ENCODE results near the gene KRTAP4-5. TPM values are rescaled to one million over a fixed set of nuclear protein-coding genes. Genes with fewer than 3 reads are reported as not detected.
"Not testable (repeated sequence)": the region's sequence is repeated elsewhere in the genome, so short reads cannot be mapped to it uniquely, and the experiment has no call there.

The KRTAP4-5 gene
- total RNA-seq (2014; rRNA removed; shearing (Covaris generic); ENCODE audit: low replicate concordance) = not detected in 2 replicates

GRCh38 chr17:41149652-41149985, at the start of gene KRTAP4-5:
TSS of gene KRTAP4-5 (minus strand) at chr17:41149825. CDS start at chr17:41149767, 58 bp downstream.
- Histone ChIP-seq H3K9me2 (replicated peaks; ENCODE audit: insufficient read depth, low read length) (no peaks in the 10 kb centered on the region), H3K27ac (ENCODE audit: low read length) (no peak within 1 kb of the TSS), H3K4me1 (ENCODE audit: low read length) (no peaks in the 10 kb centered on the region), H2AFZ (ENCODE audit: low read length) (no peak within 1 kb of the TSS), H4K20me1 (ENCODE audit: insufficient read depth, low read depth, low read length) (no peaks in the 10 kb centered on the region), H3K36me3 (ENCODE audit: insufficient read depth, low read length) (no peaks in the 10 kb centered on the region), H3K4me2 (ENCODE audit: low read depth, low read length, poor library complexity, severe bottlenecking) (no peak within 1 kb of the TSS), H3K79me2 (ENCODE audit: low read length) (no peaks in the 10 kb centered on the region), H3K4me3 (ENCODE audit: low read length) (no peak within 1 kb of the TSS), H3K27me3 (ENCODE audit: low read length) (no peaks in the 10 kb centered on the region), H3K9ac (ENCODE audit: low read length) (no peak within 1 kb of the TSS), H3K9me3 (ENCODE audit: low read length) (no peaks in the 10 kb centered on the region)
- DNase-seq = no peak

GRCh38 chr17:41196068-41196467, 46.4 kb upstream of the KRTAP4-5 start:
- Histone ChIP-seq H3K27ac (ENCODE audit: low read length) (no peak overlapping the region), H3K9me3 (ENCODE audit: low read length) (no peaks in the 10 kb centered on the region), H4K20me1 (ENCODE audit: insufficient read depth, low read depth, low read length) (no peaks in the 10 kb centered on the region), H3K9me2 (replicated peaks; ENCODE audit: insufficient read depth, low read length) (no peaks in the 10 kb centered on the region), H3K36me3 (ENCODE audit: insufficient read depth, low read length) (no peaks in the 10 kb centered on the region), H3K9ac (ENCODE audit: low read length) (no peak overlapping the region), H2AFZ (ENCODE audit: low read length) (no peak overlapping the region), H3K79me2 (ENCODE audit: low read length) (no peaks in the 10 kb centered on the region), H3K4me3 (ENCODE audit: low read length) (no peak overlapping the region), H3K4me2 (ENCODE audit: low read depth, low read length, poor library complexity, severe bottlenecking) (no peak overlapping the region), H3K4me1 (ENCODE audit: low read length) (no peaks in the 10 kb centered on the region), H3K27me3 (ENCODE audit: low read length) (no peaks in the 10 kb centered on the region)
- no peak for DNase-seq

GRCh38 chr17:41190328-41190727, 40.7 kb upstream of the KRTAP4-5 start:
- no peak overlapping the region for H3K4me2 ChIP-seq (ENCODE audit: low read depth, low read length, poor library complexity, severe bottlenecking)
- H3K27ac ChIP-seq (ENCODE audit: low read length) = no peak overlapping the region
- no peaks in the 10 kb centered on the region for H3K9me2 ChIP-seq (replicated peaks; ENCODE audit: insufficient read depth, low read length)
- H3K27me3 ChIP-seq (ENCODE audit: low read length) = no peaks in the 10 kb centered on the region
- no peak overlapping the region for H2AFZ ChIP-seq (ENCODE audit: low read length)
- H3K9ac ChIP-seq (ENCODE audit: low read length) = no peak overlapping the region
- no peaks in the 10 kb centered on the region for H3K79me2 ChIP-seq (ENCODE audit: low read length)
- no peaks in the 10 kb centered on the region for H4K20me1 ChIP-seq (ENCODE audit: insufficient read depth, low read depth, low read length)
- H3K36me3 ChIP-seq (ENCODE audit: insufficient read depth, low read length) = no peaks in the 10 kb centered on the region
- H3K4me1 ChIP-seq (ENCODE audit: low read length) = no peaks in the 10 kb centered on the region
- no peak overlapping the region for H3K4me3 ChIP-seq (ENCODE audit: low read length)
- no peaks in the 10 kb centered on the region for H3K9me3 ChIP-seq (ENCODE audit: low read length)
- DNase-seq = no peak

- H3K79me2 ChIP-seq (ENCODE audit: low read length); H3K4me1 ChIP-seq (ENCODE audit: low read length); DNase-seq; H3K4me3 ChIP-seq (ENCODE audit: low read length); H3K36me3 ChIP-seq (ENCODE audit: insufficient read depth, low read length); H2AFZ ChIP-seq (ENCODE audit: low read length); H3K27me3 ChIP-seq (ENCODE audit: low read length); H4K20me1 ChIP-seq (ENCODE audit: insufficient read depth, low read depth, low read length); H3K9ac ChIP-seq (ENCODE audit: low read length); H3K4me2 ChIP-seq (ENCODE audit: low read depth, low read length, poor library complexity, severe bottlenecking); H3K9me2 ChIP-seq (replicated peaks; ENCODE audit: insufficient read depth, low read length); H3K27ac ChIP-seq (ENCODE audit: low read length); H3K9me3 ChIP-seq (ENCODE audit: low read length): not testable (repeated sequence)
These were observed 40.3 kb upstream of the KRTAP4-5 start, which contains the start of gene KRTAP9-1 for GRCh38 chr17:41189837-41190318. TSS of gene KRTAP9-1 (plus strand) at chr17:41189887. CDS start at chr17:41189887, 0 bp downstream.

- no peak overlapping the region for H3K4me2 ChIP-seq (ENCODE audit: low read depth, low read length, poor library complexity, severe bottlenecking)
- no peak overlapping the region for H3K27ac ChIP-seq (ENCODE audit: low read length)
- H3K79me2 ChIP-seq (ENCODE audit: low read length) = no peaks in the 10 kb centered on the region
- no peaks in the 10 kb centered on the region for H4K20me1 ChIP-seq (ENCODE audit: insufficient read depth, low read depth, low read length)
- DNase-seq = no peak
- H3K9me3 ChIP-seq (ENCODE audit: low read length) = no peaks in the 10 kb centered on the region
- no peaks in the 10 kb centered on the region for H3K9me2 ChIP-seq (replicated peaks; ENCODE audit: insufficient read depth, low read length)
- no peaks in the 10 kb centered on the region for H3K4me1 ChIP-seq (ENCODE audit: low read length)
- no peak overlapping the region for H3K9ac ChIP-seq (ENCODE audit: low read length)
- H3K36me3 ChIP-seq (ENCODE audit: insufficient read depth, low read length) = no peaks in the 10 kb centered on the region
- no peak overlapping the region for H2AFZ ChIP-seq (ENCODE audit: low read length)
- H3K4me3 ChIP-seq (ENCODE audit: low read length) = no peak overlapping the region
- H3K27me3 ChIP-seq (ENCODE audit: low read length) = no peaks in the 10 kb centered on the region
These were observed 37.2 kb upstream of the KRTAP4-5 start for GRCh38 chr17:41186872-41187271.

- H3K27ac ChIP-seq (ENCODE audit: low read length) = no peak overlapping the region
- no peak overlapping the region for H2AFZ ChIP-seq (ENCODE audit: low read length)
- no peaks in the 10 kb centered on the region for H4K20me1 ChIP-seq (ENCODE audit: insufficient read depth, low read depth, low read length)
- H3K4me1 ChIP-seq (ENCODE audit: low read length) = no peaks in the 10 kb centered on the region
- no peaks in the 10 kb centered on the region for H3K9me3 ChIP-seq (ENCODE audit: low read length)
- H3K9ac ChIP-seq (ENCODE audit: low read length) = no peak overlapping the region
- no peak for DNase-seq
- H3K9me2 ChIP-seq (replicated peaks; ENCODE audit: insufficient read depth, low read length) = no peaks in the 10 kb centered on the region
- H3K79me2 ChIP-seq (ENCODE audit: low read length) = no peaks in the 10 kb centered on the region
- no peak overlapping the region for H3K4me2 ChIP-seq (ENCODE audit: low read depth, low read length, poor library complexity, severe bottlenecking)
- H3K4me3 ChIP-seq (ENCODE audit: low read length) = no peak overlapping the region
- no peaks in the 10 kb centered on the region for H3K36me3 ChIP-seq (ENCODE audit: insufficient read depth, low read length)
- no peaks in the 10 kb centered on the region for H3K27me3 ChIP-seq (ENCODE audit: low read length)
These were observed 35.4 kb upstream of the KRTAP4-5 start for GRCh38 chr17:41185001-41185400.

GRCh38 chr17:41184480-41184961, 34.9 kb upstream of the KRTAP4-5 start, which contains the start of gene KRTAP4-1:
TSS of gene KRTAP4-1 (minus strand) at chr17:41184911. CDS start at chr17:41184854, 57 bp downstream.
- Histone ChIP-seq H4K20me1 (ENCODE audit: insufficient read depth, low read depth, low read length) (no peaks in the 10 kb centered on the region), H3K27ac (ENCODE audit: low read length) (no peak within 1 kb of the TSS), H3K36me3 (ENCODE audit: insufficient read depth, low read length) (no peaks in the 10 kb centered on the region), H3K9me2 (replicated peaks; ENCODE audit: insufficient read depth, low read length) (no peaks in the 10 kb centered on the region), H3K9ac (ENCODE audit: low read length) (no peak within 1 kb of the TSS), H3K79me2 (ENCODE audit: low read length) (no peaks in the 10 kb centered on the region), H2AFZ (ENCODE audit: low read length) (no peak within 1 kb of the TSS), H3K27me3 (ENCODE audit: low read length) (no peaks in the 10 kb centered on the region), H3K4me1 (ENCODE audit: low read length) (no peaks in the 10 kb centered on the region), H3K4me3 (ENCODE audit: low read length) (no peak within 1 kb of the TSS), H3K9me3 (ENCODE audit: low read length) (no peaks in the 10 kb centered on the region), H3K4me2 (ENCODE audit: low read depth, low read length, poor library complexity, severe bottlenecking) (no peak within 1 kb of the TSS)
- no peak for DNase-seq

GRCh38 chr17:41178843-41179616, 29.4 kb upstream of the KRTAP4-5 start:
- no peak for DNase-seq
- no peak overlapping the region for H2AFZ ChIP-seq (ENCODE audit: low read length)
- no peak overlapping the region for H3K27ac ChIP-seq (ENCODE audit: low read length)
- H3K36me3 ChIP-seq (ENCODE audit: insufficient read depth, low read length) = no peaks in the 10 kb centered on the region
- H3K4me2 ChIP-seq (ENCODE audit: low read depth, low read length, poor library complexity, severe bottlenecking) = no peak overlapping the region
- H3K4me1 ChIP-seq (ENCODE audit: low read length) = peaks cover 19% of the 10 kb centered on the region
- no peak overlapping the region for H3K9ac ChIP-seq (ENCODE audit: low read length)
- H3K27me3 ChIP-seq (ENCODE audit: low read length) = no peaks in the 10 kb centered on the region
- H4K20me1 ChIP-seq (ENCODE audit: insufficient read depth, low read depth, low read length) = no peaks in the 10 kb centered on the region
- no peaks in the 10 kb centered on the region for H3K79me2 ChIP-seq (ENCODE audit: low read length)
- no peaks in the 10 kb centered on the region for H3K9me2 ChIP-seq (replicated peaks; ENCODE audit: insufficient read depth, low read length)
- H3K9me3 ChIP-seq (ENCODE audit: low read length) = no peaks in the 10 kb centered on the region
- no peak overlapping the region for H3K4me3 ChIP-seq (ENCODE audit: low read length)

All from Karpas-422 (cell line).